Prostate gland (tissue), 2 donors: ENCODE measurements around the gene LNX2. TPM values are rescaled to one million over a fixed set of nuclear protein-coding genes. Genes with fewer than 3 reads are reported as not detected.

Source experiments
- DNase-seq: peaks from one replicate; pipeline ENCODE4 v3.0.0-alpha.2; 2019; ENCODE audit warnings: low spot score
- H3K27ac ChIP-seq, 2 donors: fragments of 200-600 bp; sonication (generic); 2 replicates each; pipeline ENCODE4 v1.5.1; 2017 to 2019
- H3K27me3 ChIP-seq: fragments of 200-600 bp; sonication (generic); replicated peaks from 2 replicates; pipeline ENCODE4 v1.5.1; 2019; ENCODE audit not compliant: insufficient read depth
- H3K36me3 ChIP-seq, 2 donors: fragments of 200-600 bp; sonication (generic); 1 replicate in 1 of 2; 2 replicates in 1 of 2; pipeline versions ENCODE4 v1.5.1 to v1.8.1; 2017 to 2019
- H3K4me1 ChIP-seq: fragments of 200-600 bp; sonication (generic); replicated peaks from 2 replicates; pipeline ENCODE4 v1.5.1; 2019
- H3K4me3 ChIP-seq, 2 donors: fragments of 200-600 bp; sonication (generic); 2 replicates each; pipeline ENCODE4 v1.5.1; 2017 to 2019
- H3K9me3 ChIP-seq: fragments of 200-600 bp; sonication (generic); 2 replicates; pipeline ENCODE4 v1.5.1; 2017
- POLR2A ChIP-seq: fragments of 450-650 bp; IDR thresholded peaks from one replicate; pipeline ENCODE4 v1.6.1; 2016; ENCODE audit warnings: antibody characterized with exemption, mild to moderate bottlenecking
- POLR2AphosphoS5 ChIP-seq: sonication (generic); formaldehyde crosslinking; IDR thresholded peaks from one replicate; pipeline ENCODE4 v1.6.1; 2017; ENCODE audit warnings: antibody characterized with exemption
- WGBS: methylation state at CpG from one replicate; pipeline ENCODE4 v1.1.5; 2018; 5-methylcytosine and 5-hydroxymethylcytosine counted together
- intact Hi-C: fragments of 100-400 bp; cut with DNase I; formaldehyde crosslinking; loops from one replicate; pipeline ENCODE4 v1.14.2; 2022
- total RNA-seq, 2 donors: library from RNA; depleted of rRNA; stranded (reverse); fragments of >200 nt; gene quantifications; one replicate each; pipeline ENCODE4 v1.1.0, GENCODE V29; 2016
- TF ChIP-seq, protein P1 (sequence below), 4 experiments: fragments of 200-600 bp in 2 of 4; fragments of 450-650 bp in 2 of 4; sonication (generic) in 2 of 4; IDR thresholded peaks; 1 replicate in 3 of 4; 2 replicates in 1 of 4; pipeline ENCODE4 v1.5.1; 2016 to 2019; ENCODE audit warnings: antibody characterized with exemption in 4 of 4, mild to moderate bottlenecking in 2 of 4, moderate library complexity in 2 of 4

Gene LNX2
- total RNA-seq, 2 donors from 2014 or later = 26.3 to 34.1 TPM

DNA sequence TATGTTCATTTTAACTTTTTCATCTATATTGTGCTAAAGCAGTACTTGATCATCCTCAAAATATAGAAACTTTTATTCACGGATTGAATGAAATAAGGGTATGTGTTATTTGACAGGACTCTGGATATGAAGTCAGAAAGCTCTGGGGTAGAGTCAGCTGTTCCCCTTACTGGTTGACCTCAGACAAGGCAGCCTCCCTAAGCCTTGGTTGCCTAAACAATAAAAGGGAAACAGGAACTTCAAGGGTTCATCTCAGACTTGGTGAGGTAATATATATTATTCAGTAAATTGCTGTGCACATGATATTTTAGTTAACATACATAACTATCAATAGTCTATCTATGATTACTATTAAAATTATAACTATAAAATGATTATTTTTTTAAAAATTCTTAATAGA, 14.9 kb upstream of the LNX2 start:
- no peaks in the 10 kb centered on the region for H3K9me3 ChIP-seq
- no peak overlapping the region for H3K4me3 ChIP-seq
- TF ChIP-seq, protein P1, sequence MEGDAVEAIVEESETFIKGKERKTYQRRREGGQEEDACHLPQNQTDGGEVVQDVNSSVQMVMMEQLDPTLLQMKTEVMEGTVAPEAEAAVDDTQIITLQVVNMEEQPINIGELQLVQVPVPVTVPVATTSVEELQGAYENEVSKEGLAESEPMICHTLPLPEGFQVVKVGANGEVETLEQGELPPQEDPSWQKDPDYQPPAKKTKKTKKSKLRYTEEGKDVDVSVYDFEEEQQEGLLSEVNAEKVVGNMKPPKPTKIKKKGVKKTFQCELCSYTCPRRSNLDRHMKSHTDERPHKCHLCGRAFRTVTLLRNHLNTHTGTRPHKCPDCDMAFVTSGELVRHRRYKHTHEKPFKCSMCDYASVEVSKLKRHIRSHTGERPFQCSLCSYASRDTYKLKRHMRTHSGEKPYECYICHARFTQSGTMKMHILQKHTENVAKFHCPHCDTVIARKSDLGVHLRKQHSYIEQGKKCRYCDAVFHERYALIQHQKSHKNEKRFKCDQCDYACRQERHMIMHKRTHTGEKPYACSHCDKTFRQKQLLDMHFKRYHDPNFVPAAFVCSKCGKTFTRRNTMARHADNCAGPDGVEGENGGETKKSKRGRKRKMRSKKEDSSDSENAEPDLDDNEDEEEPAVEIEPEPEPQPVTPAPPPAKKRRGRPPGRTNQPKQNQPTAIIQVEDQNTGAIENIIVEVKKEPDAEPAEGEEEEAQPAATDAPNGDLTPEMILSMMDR (IDR thresholded peaks at IDR 0.05) = no peak
- no peak for TF ChIP-seq POLR2A
- TF ChIP-seq POLR2AphosphoS5 = no peak
- intact Hi-C loops = no loop called here
- no peaks in the 10 kb centered on the region for H3K27me3 ChIP-seq
- H3K27ac ChIP-seq = peak overlapping the region in 1 of 2 donors; percentile 53
- no peaks in the 10 kb centered on the region for H3K36me3 ChIP-seq
- DNase-seq = no peak
- H3K4me1 ChIP-seq = no peaks in the 10 kb centered on the region
- 73% methylated on average over 1 of the region's 1 CpG for WGBS

DNA sequence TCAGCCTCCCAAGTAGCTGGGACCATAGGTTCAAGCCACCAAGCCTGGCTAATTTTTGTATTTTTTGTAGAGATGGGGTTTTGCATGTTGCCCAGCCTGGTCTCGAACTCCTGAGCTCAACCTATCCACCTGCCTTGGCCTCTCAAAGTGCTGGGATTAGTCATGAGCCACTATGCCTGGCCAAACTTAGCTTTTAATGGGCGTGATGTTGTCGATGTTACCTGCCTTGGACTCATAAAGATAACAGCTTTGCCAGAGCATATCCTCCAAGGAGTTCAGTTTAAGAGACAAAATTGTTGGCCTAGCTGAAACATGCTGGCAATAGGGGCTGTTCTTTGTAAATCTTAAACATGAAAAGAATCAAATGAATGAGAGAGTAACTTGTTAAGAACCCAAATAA, 14.5 kb upstream of the LNX2 start:
- H3K4me1 ChIP-seq = no peaks in the 10 kb centered on the region
- no peaks in the 10 kb centered on the region for H3K27me3 ChIP-seq
- H3K36me3 ChIP-seq = no peaks in the 10 kb centered on the region
- peak overlapping the region; percentile 23 to 53 for H3K27ac ChIP-seq
- no peak for TF ChIP-seq POLR2A
- no peak for TF ChIP-seq POLR2AphosphoS5
- TF ChIP-seq, protein P1 (IDR thresholded peaks at IDR 0.05) = no peak
- no peak overlapping the region for H3K4me3 ChIP-seq
- no peaks in the 10 kb centered on the region for H3K9me3 ChIP-seq
- WGBS = 48% methylated on average over 3 of the region's 3 CpGs
- intact Hi-C loops = no loop called here
- DNase-seq = no peak

DNA sequence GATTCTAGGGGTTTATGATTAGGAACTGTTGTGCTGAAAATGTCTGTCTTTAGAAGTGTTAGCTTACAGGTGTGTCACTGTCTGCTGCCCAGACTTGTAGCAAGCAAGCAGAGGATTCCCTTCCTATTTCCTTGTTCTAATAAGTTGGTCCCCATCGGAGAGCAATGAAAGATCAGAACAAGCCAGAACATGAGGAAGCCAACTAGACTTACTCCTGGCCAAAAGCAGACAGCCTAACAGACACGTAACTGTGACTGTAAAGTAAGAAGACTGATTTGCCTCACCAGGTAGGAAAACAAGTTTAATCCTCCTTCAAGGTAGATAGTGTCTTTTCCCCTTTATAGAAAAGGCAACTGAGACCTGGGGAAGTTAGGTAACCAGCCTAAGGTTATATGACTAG, 13.9 kb upstream of the LNX2 start:
- peak; percentile 80 for DNase-seq
- peak overlapping the region; percentile 53 to 54 for H3K27ac ChIP-seq
- H3K27me3 ChIP-seq = no peaks in the 10 kb centered on the region
- intact Hi-C loops = no loop called here
- no peaks in the 10 kb centered on the region for H3K4me1 ChIP-seq
- TF ChIP-seq POLR2A (no peak), POLR2AphosphoS5 (peak; percentile 89)
- TF ChIP-seq, protein P1 (IDR thresholded peaks at IDR 0.05) = no peak
- 22% methylated on average over 2 of the region's 2 CpGs for WGBS
- H3K9me3 ChIP-seq = no peaks in the 10 kb centered on the region
- no peak overlapping the region for H3K4me3 ChIP-seq
- H3K36me3 ChIP-seq = no peaks in the 10 kb centered on the region

DNA sequence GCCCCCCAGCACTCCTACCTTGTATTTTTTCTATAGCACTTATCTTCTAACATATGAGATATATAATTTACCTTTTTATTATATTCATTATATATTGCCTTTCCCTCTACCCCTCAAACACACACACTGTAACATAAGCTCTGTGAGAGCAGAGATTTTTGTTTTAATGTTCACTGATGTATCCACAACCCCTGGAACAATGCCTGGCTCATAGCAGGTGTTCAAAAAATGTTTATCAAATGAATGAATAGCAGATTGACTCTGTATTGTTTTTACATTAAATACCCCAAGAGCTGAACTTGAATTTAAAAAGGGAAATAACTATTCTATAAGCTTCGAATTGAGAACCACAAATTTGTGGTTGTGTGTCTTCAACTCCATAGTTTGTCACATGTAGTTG, 12.3 kb upstream of the LNX2 start:
- intact Hi-C loops = no loop called here
- 89% methylated on average over 1 of the region's 1 CpG for WGBS
- H3K4me1 ChIP-seq = no peaks in the 10 kb centered on the region

DNA sequence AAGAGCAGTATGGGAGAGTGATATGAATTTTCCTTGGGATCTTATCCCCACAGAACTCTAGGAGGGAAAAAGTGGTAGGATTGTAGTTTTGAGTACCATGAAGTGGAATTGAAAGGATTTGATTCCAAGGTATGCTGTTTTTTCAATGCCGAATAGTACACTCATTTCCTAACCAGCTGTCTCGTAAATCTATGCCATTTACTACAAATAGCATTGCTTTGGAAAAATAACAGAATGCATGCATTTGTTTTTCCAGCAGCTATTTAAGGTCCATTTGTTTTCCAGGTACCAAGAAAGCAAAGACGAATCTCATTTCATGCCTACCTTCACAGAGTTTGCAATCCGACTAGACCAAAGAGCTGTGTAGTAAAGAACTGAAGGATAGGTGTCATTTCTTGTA, 11.9 kb upstream of the LNX2 start:
- intact Hi-C loops = no loop called here
- no peak for DNase-seq
- WGBS = 71% methylated on average over 4 of the region's 4 CpGs
- Histone ChIP-seq H3K4me3 (no peak overlapping the region), H3K4me1 (no peaks in the 10 kb centered on the region), H3K27me3 (no peaks in the 10 kb centered on the region), H3K27ac (no peak overlapping the region), H3K36me3 (no peaks in the 10 kb centered on the region), H3K9me3 (no peaks in the 10 kb centered on the region)
- TF ChIP-seq POLR2A (no peak), POLR2AphosphoS5 (no peak)
- TF ChIP-seq, protein P1 (IDR thresholded peaks at IDR 0.05) = no peak

More for the DNA sequence above, 12.3 kb upstream of the LNX2 start:
- Histone ChIP-seq H3K9me3 (no peaks in the 10 kb centered on the region), H3K27ac (no peak overlapping the region), H3K36me3 (no peaks in the 10 kb centered on the region), H3K4me3 (no peak overlapping the region), H3K27me3 (no peaks in the 10 kb centered on the region)
- TF ChIP-seq POLR2A (no peak), POLR2AphosphoS5 (no peak)
- TF ChIP-seq, protein P1 (IDR thresholded peaks at IDR 0.05) = no peak
- no peak for DNase-seq
